Heart left ventricle (tissue), 16 donors: Measurements from ENCODE around the gene CD9. TPM values are rescaled to one million over a fixed set of nuclear protein-coding genes. Genes with fewer than 3 reads are reported as not detected.
A peak's percentile ranks its signal among the peaks of the same experiment; 100 is the strongest.

Source experiments
- ATAC-seq, 4 donors: fragments of 200-7000 bp; cut with Tn5 transposase; one replicate each; pipeline ENCODE4 v1.9.1; 2020 to 2022; ENCODE audit warnings: moderate library complexity in 4 of 4, mild to moderate bottlenecking in 3 of 4, moderate number of reproducible peaks in 1 of 4
- DNase-seq, 5 donors: peaks; one replicate each; pipeline ENCODE4 v3.0.0-alpha.2; 2020
- H3K27ac ChIP-seq, 12 donors: fragments of 200-600 bp; sonication (generic) in 4 of 12; one replicate each; pipeline versions ENCODE4 v1.5.0 to v1.8.0; 2016 to 2022; ENCODE audit warnings: mild to moderate bottlenecking in 2 of 12
- H3K27me3 ChIP-seq, 9 donors: fragments of 200-600 bp; sonication (generic) in 2 of 9; one replicate each; pipeline versions ENCODE4 v1.5.1 to v1.8.0; 2016 to 2022; ENCODE audit warnings: mild to moderate bottlenecking in 3 of 9
- H3K36me3 ChIP-seq, 9 donors: fragments of 200-600 bp; sonication (generic) in 2 of 9; one replicate each; pipeline versions ENCODE4 v1.5.0 to v1.8.0; 2018 to 2022; ENCODE audit warnings: mild to moderate bottlenecking in 2 of 9
- H3K4me1 ChIP-seq, 12 donors: fragments of 200-600 bp; sonication (generic) in 4 of 12; one replicate each; pipeline versions ENCODE4 v1.5.0 to v1.8.0; 2016 to 2022; ENCODE audit warnings: mild to moderate bottlenecking in 3 of 12
- H3K4me3 ChIP-seq, 12 donors: fragments of 200-600 bp; sonication (generic) in 4 of 12; one replicate each; pipeline versions ENCODE4 v1.5.0 to v1.8.0; 2017 to 2022; ENCODE audit warnings: mild to moderate bottlenecking in 9 of 12, moderate library complexity in 4 of 12
- H3K9me3 ChIP-seq, 12 donors: fragments of 200-600 bp; sonication (generic) in 4 of 12; one replicate each; pipeline versions ENCODE4 v1.5.0 to v1.8.0; 2016 to 2022; ENCODE audit warnings: mild to moderate bottlenecking in 1 of 12
- CTCF ChIP-seq, 12 donors: fragments of 200-600 bp; sonication (generic) in 4 of 12; IDR thresholded peaks; one replicate each; pipeline versions ENCODE4 v1.5.0 to v1.8.0; 2018 to 2022; ENCODE audit warnings: antibody characterized with exemption in 12 of 12, mild to moderate bottlenecking in 5 of 12
- POLR2A ChIP-seq, 2 donors: fragments of 450-650 bp; IDR thresholded peaks; one replicate each; pipeline ENCODE4 v1.6.1; 2017; ENCODE audit warnings: antibody characterized with exemption in 2 of 2, mild to moderate bottlenecking in 2 of 2, moderate library complexity in 2 of 2
- WGBS, 4 donors: extraction: QIAGEN DNeasy Blood & Tissue Kit in 2 of 4; methylation state at CpG; one replicate each; pipeline versions ENCODE4 v1.1.5 to v1.1.7; 2013 to 2018; 5-methylcytosine and 5-hydroxymethylcytosine counted together
- intact Hi-C, 10 donors: fragments of 100-400 bp; cut with DNase I; formaldehyde crosslinking; loops; one replicate each; pipeline versions ENCODE4 v1.11.1 to v1.14.2; 2022
- polyA plus RNA-seq, 2 donors: library from polyadenylated mRNA; stranded (reverse); fragments of 200-250 nt; gene quantifications; one replicate each; pipeline ENCODE4 v1.2.3, GENCODE V29; 2013
- total RNA-seq, 9 donors: library from RNA; depleted of rRNA in 2 of 9; stranded (reverse); fragments of >200 nt in 2 of 9; fragmentation: NEBNext Ultra II Directional in 3 of 9; extraction: Animal tissue kit (Norgen Biotek cat#: 25700) in 3 of 9; gene quantifications; one replicate each; pipeline versions ENCODE4 v1.1.0 to v1.2.4, GENCODE V29; 2016 to 2023
- donor health status: ischemic (EF 13 %, LVEDD 7.1; RV severe dilation, severe dysfunction).
- donor health status: healthy with polysubstance abuse.
- donor health status: DM: no; HTN: yes; CAD: no.
- donor health status: DM: no; HTN: no; CAD: no.
- donor health status: ischemic (EF 25% LVEDD 6.9; RV normal size, moderate dysfunction).
- donor health status: ischemic (EF 25% LVEDD 5.7; RV mildly dilated, moderate dysfunction).
- donor health status: healthy.
- donor health status: DM: yes; HTN: yes; CAD: no.
- donor health status: ischemic (EF 35%, LVEDD 5.7; RV mildly dilated, moderate dysfunction).
- donor health status: nonischemic (EF 11% LVEDD 7.7; RV severe dilation, severe dysfunction).
- donor health status: DM: yes; HTN: yes; CAD: no.
- donor health status: PGD.
- donor health status: ischemic (EF 29% LVEDD 5.4; RV normal size, mild dysfunction).
- donor health status: nonischemic (EF 23%, LVEDD 6.1; RV moderate dilation, normal function).

The CD9 gene
- total and polyA plus RNA-seq, 11 donors = 29.9 to 96.1 (median 56.4) TPM

- peak overlapping the region in 9 of 12 donors; percentile 6 to 34 (median 24) for H3K4me3 ChIP-seq
- intact Hi-C loops = loop anchor here in 1 of 10 donors (5.0 kb wide), 1 partner anchor 51 kb away; no protein-coding TSS in a partner anchor
- H3K36me3 ChIP-seq = peaks cover 0 to 45% (median 3%) of the 10 kb centered on the region in 9 donors
- DNase-seq (peak; percentile 50 to 84 (median 77)), ATAC-seq (peak; percentile 40 to 69 (median 54))
- TF ChIP-seq CTCF (IDR thresholded peaks at IDR 0.05) (no peak), POLR2A (IDR thresholded peaks at IDR 0.05) (no peak)
- H3K27me3 ChIP-seq = no peaks in the 10 kb centered on the region
- H3K9me3 ChIP-seq = no peaks in the 10 kb centered on the region
- H3K27ac ChIP-seq = peak overlapping the region; percentile 67 to 96 (median 88)
- 18 to 41% (median 26%) methylated on average over 10 of the region's 10 CpGs for WGBS, 4 donors
- peaks cover 26 to 100% (median 92%) of the 10 kb centered on the region in 12 donors for H3K4me1 ChIP-seq
These were observed 26.5 kb downstream of the CD9 start for GRCh38 chr12:6226679-6227051.

- H3K4me1 ChIP-seq = peaks cover 36 to 100% (median 99%) of the 10 kb centered on the region in 12 donors
- no peak for TF ChIP-seq CTCF (IDR thresholded peaks at IDR 0.05)
- peak overlapping the region; percentile 67 to 96 (median 88) for H3K27ac ChIP-seq
- H3K4me3 ChIP-seq = no peak overlapping the region
- H3K36me3 ChIP-seq = peaks cover 0 to 45% (median 3%) of the 10 kb centered on the region in 9 donors
- no peak for ATAC-seq
- peak in 3 of 5 donors; percentile 57 to 58 (median 57) for DNase-seq
- intact Hi-C loops = loop anchor here in 2 of 10 donors (2.0 to 5.0 kb wide), 2 partner anchors 30 to 49 kb away; no protein-coding TSS in a partner anchor
- H3K9me3 ChIP-seq = no peaks in the 10 kb centered on the region
- WGBS, 4 donors = 47 to 67% (median 53%) methylated on average over 9 of the region's 9 CpGs
- no peaks in the 10 kb centered on the region for H3K27me3 ChIP-seq
These were observed 28.5 kb downstream of the CD9 start for GRCh38 chr12:6228535-6229223.

- peak overlapping the region in 1 of 12 donors; percentile 1 for H3K4me3 ChIP-seq
- peaks cover 40 to 100% (median 97%) of the 10 kb centered on the region in 12 donors for H3K4me1 ChIP-seq
- DNase-seq (peak; percentile 59 to 73 (median 65)), ATAC-seq (peak in 3 of 4 donors; percentile 11 to 23 (median 14))
- no peak for TF ChIP-seq CTCF (IDR thresholded peaks at IDR 0.05)
- TF ChIP-seq POLR2A (IDR thresholded peaks at IDR 0.05) = no peak
- H3K27me3 ChIP-seq = no peaks in the 10 kb centered on the region
- WGBS, 4 donors = 62 to 72% (median 68%) methylated on average over 21 to 24 of the region's 24 CpGs
- no peaks in the 10 kb centered on the region for H3K9me3 ChIP-seq
- H3K36me3 ChIP-seq = peaks cover 0 to 47% (median 3%) of the 10 kb centered on the region in 9 donors
- peak overlapping the region; percentile 67 to 96 (median 88) for H3K27ac ChIP-seq
- intact Hi-C loops = loop anchor here in 8 of 10 donors (2.0 to 5.0 kb wide), 4 partner anchors 31 to 48 kb away; no protein-coding TSS in a partner anchor
These were observed 29.3 kb downstream of the CD9 start for GRCh38 chr12:6229224-6230218.
